GM12878 (cell line): Measurements from ENCODE around the gene GCK.

ENCODE experiments used
- CHD1 ChIP-seq: IDR thresholded peaks from 2 replicates; pipeline ENCODE4 v1.6.1; 2012; ENCODE audit warnings: low read depth, low read length, improper control_type of control experiment
- CTCF ChIP-seq, 3 experiments: IDR thresholded peaks in 2 of 3; conservative IDR thresholded peaks in 1 of 3; 2 replicates each; pipeline ENCODE4 v1.5.1; 2011; ENCODE audit warnings: low read depth in 3 of 3, low read length in 3 of 3, mild to moderate bottlenecking in 3 of 3, control low read depth in 2 of 3, moderate library complexity in 2 of 3, inconsistent platforms in 1 of 3, mixed read lengths in 1 of 3; ENCODE audit not compliant: control insufficient read depth in 2 of 3, insufficient read depth in 1 of 3; ENCODE audit errors: extremely low read depth in 1 of 3
- EP300 ChIP-seq, 2 experiments: fragments of 150-350 bp in 1 of 2; IDR thresholded peaks; 2 replicates each; pipeline ENCODE4 v1.6.1; 2011 to 2012; ENCODE audit warnings: low read depth in 2 of 2, low read length in 2 of 2, borderline replicate concordance in 1 of 2, improper control_type of control experiment in 1 of 2, inconsistent platforms in 1 of 2; ENCODE audit not compliant: control insufficient read depth in 1 of 2
- KLF5 ChIP-seq: fragments of 450-650 bp; IDR thresholded peaks from 2 replicates; pipeline ENCODE4 v1.6.1; 2014; ENCODE audit warnings: mild to moderate bottlenecking; ENCODE audit not compliant: partially characterized antibody
- POLR2AphosphoS2 ChIP-seq: IDR thresholded peaks from 2 replicates; pipeline ENCODE4 v1.6.1; 2011; ENCODE audit warnings: low read depth, mild to moderate bottlenecking, low read length, improper control_type of control experiment, moderate library complexity
- RELA ChIP-seq: fragments of 450-650 bp; IDR thresholded peaks from 2 replicates; pipeline ENCODE4 v1.8.0; 2014; ENCODE audit warnings: borderline replicate concordance; ENCODE audit not compliant: partially characterized antibody
- SMC3 ChIP-seq: IDR thresholded peaks from 2 replicates; pipeline ENCODE4 v1.6.1; 2011; ENCODE audit warnings: low read length, improper control_type of control experiment, borderline replicate concordance
- SUZ12 ChIP-seq: fragments of 200-600 bp; sonication (generic); IDR thresholded peaks from one replicate; pipeline ENCODE4 v1.6.1; 2018; ENCODE audit warnings: antibody characterized with exemption, mild to moderate bottlenecking; ENCODE audit not compliant: unreplicated experiment

- TF ChIP-seq RELA (no peak), SMC3 (no peak), SUZ12 (no peak), EP300 (IDR thresholded peaks at IDR 0.05; ENCODE audit: borderline replicate concordance in 1 of 2, control insufficient read depth in 1 of 2, low read depth in 2 of 2, low read length in 2 of 2) (no peak), CTCF (IDR thresholded peaks at IDR 0.05 in 2 of 3, conservative IDR thresholded peaks at IDR 0.05 in 1 of 3; ENCODE audit: control insufficient read depth in 2 of 3, extremely low read depth in 1 of 3, insufficient read depth in 1 of 3, low read depth in 3 of 3, low read length in 3 of 3) (no peak), CHD1 (no peak), KLF5 (no peak), POLR2AphosphoS2 (no peak)
Observed at GRCh38 chr7:44109991-44110390, 79.2 kb downstream of the GCK start.
